GM18511 (cell line): ENCODE measurements around the gene IL17B.

Experiments
- ATAC-seq: cut with Tn5 transposase; IDR thresholded peaks from one replicate; pipeline ENCODE4 v1.9.1; 2021; ENCODE audit warnings: mild to moderate bottlenecking, moderate library complexity; ENCODE audit not compliant: unreplicated experiment

Gene IL17B

DNA sequence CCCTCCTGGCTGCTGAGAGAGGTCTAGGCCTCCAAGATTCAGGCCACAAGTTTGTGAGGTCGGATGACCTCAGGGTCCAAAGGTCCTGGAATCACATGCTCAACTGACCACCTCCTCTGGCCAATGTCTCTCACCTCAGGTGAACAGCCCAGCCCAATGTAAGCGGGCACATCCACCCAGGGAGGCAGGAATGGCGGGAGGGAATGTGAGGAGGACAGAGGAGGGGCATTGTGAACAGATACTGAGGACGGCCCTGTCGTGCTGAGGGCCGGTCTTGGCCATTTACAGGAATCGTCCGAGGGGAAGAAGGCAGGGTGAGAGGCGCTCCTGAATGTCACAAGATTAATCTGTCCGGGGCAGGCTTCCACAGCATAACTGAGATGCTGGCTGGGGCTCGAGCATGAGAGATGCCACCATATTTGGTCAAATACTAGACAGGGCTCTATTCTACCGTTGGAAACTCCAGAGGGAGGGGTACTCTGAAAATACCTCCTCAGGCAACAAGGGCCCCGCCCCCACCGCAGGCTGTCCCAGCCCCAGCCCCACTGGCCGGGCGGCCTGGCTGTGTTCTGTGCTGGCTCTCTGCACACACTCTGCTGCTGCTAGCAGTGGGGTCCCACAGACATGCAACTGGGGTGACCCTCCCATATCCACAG lies 1.5 kb upstream of the IL17B start:
- ATAC-seq = no peak

DNA sequence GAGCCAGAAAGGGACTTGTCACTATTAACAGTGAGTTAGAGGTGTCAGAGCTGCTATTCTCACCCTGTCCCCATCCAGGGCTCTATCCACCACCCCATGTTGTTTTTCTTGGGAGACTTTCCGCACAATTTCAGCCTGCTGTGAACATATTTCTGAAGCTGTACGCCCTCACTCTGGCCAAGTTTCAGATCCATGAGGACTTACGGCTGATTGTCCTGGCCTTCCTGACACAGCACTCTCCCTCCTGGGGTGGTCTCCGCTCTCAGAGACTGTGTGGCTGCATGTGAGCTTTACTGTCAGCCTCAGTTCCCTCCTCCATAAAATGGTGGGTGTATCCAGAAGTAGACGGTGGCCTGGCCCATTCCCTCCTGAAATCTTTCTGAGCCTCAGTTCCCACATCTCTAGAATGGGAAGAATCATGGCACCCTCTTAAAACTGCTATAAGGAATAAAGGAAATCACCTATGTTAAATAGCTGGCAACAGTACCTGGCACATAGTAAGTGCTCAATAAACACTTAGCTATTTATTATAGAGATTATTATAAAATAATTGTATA lies 804 bp upstream of the IL17B start:
- no peak for ATAC-seq

- no peak for ATAC-seq
These were observed 761 bp downstream of the IL17B start for GRCh38 chr5:149378241-149378820.

- ATAC-seq = no peak
These were observed 2.2 kb downstream of the IL17B start for GRCh38 chr5:149376711-149377447.

- no peak for ATAC-seq
These were observed 3.0 kb downstream of the IL17B start for GRCh38 chr5:149376104-149376503.

- ATAC-seq = no peak
These were observed 3.7 kb downstream of the IL17B start for GRCh38 chr5:149375434-149375833.

- no peak for ATAC-seq
These were observed 4.3 kb downstream of the IL17B start for GRCh38 chr5:149374801-149375200.

- no peak for ATAC-seq
These were observed 4.8 kb downstream of the IL17B start for GRCh38 chr5:149374303-149374702.

- ATAC-seq = no peak
These were observed 6.2 kb downstream of the IL17B start for GRCh38 chr5:149372932-149373331.

DNA sequence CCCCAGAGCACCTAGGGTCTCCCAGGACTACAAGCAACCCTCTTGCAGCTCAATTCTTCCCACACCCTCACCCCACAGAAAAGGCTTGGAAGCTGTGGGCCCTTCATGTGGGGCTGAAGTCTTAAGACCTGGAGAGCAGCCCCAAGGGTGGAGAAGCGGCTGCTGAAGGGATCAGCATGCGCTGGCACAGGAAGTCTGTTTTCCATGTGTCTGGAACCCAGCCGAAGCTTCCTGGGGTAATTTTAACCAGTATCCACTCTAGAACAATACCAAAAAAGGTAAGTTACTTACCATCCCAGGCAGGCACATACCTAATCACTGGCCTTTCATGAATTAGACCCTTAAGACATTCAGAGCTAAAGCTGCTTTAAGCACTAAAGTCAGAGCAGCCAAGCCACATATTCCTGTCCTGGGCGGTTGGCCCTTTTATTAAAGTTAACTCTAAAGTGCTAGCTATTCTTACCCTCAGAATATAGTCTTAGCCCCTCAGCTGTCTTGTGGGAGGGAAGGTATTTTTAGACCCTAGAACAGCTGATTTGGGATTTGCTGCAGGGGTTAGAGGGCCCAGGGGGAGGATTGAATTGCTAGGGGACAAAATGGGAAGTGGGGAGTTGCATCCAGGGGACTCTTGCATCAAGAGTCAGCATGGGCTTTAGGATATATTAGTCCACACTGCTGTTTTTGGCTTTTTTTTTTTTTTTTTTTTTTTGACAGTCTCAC lies 6.9 kb downstream of the IL17B start:
- ATAC-seq = no peak

DNA sequence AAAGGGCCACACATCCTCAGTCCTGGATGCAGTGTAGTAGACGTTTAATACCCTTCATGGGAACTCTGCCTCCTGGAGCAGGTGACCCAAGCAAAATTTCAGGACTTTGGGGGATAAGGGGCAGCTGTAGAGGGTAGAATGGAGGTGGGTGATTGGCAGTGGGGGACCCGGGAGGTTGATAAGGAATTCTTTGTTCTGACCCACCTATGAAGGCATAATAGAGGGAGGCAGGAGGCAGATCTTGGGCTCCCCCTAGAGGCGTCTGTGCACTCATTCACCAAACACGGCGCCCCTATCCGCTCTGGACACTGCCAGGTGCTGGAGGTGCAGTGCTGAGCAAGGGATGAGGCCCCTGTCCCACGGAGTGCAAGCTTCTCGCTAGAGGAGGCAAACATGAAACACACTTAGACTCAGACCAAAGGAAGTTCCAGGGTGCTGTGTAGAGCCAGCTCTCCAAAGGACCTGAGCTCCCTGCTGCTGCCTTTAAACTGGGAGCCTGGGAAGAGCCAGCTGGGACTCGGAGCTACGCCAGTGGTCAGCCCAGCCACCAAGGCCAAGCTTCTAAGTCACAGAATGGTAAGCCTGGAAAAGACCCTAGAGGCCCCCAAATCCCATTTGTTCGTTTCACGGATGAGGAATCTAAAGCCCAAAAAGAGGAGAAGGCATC lies 7.7 kb downstream of the IL17B start:
- ATAC-seq = peak; percentile 87

DNA sequence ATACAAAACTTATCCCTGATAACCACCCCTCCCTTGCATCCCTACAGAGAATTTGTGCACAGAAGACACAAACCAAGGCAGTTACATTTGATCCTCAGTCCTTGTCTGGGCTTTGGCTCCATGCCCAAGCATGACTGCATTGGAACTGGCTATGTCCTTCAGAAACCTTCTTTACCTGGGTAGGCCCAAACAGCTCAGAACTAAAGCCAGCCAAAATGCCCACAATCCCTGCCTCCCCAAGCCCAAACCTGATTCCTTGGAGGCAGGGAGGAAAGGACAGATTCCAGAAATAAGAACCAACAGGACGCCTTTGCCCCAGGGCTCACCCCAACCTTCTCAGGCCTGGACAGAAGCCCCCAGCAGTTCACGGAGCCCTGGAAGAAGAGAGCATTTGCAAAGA lies 8.2 kb downstream of the IL17B start:
- ATAC-seq = no peak

GRCh38 chr5:149367972-149368645 lies 11.0 kb downstream of the IL17B start:
- ATAC-seq = no peak

GRCh38 chr5:149367249-149367971 lies 11.7 kb downstream of the IL17B start:
- ATAC-seq = no peak

- ATAC-seq = no peak
These were observed 12.8 kb downstream of the IL17B start for GRCh38 chr5:149366169-149366729.

- no peak for ATAC-seq
These were observed 13.7 kb downstream of the IL17B start for GRCh38 chr5:149365418-149365817.

GRCh38 chr5:149364719-149365118 lies 14.4 kb downstream of the IL17B start:
- no peak for ATAC-seq

- ATAC-seq = no peak
These were observed 15.2 kb downstream of the IL17B start for GRCh38 chr5:149363936-149364335.

DNA sequence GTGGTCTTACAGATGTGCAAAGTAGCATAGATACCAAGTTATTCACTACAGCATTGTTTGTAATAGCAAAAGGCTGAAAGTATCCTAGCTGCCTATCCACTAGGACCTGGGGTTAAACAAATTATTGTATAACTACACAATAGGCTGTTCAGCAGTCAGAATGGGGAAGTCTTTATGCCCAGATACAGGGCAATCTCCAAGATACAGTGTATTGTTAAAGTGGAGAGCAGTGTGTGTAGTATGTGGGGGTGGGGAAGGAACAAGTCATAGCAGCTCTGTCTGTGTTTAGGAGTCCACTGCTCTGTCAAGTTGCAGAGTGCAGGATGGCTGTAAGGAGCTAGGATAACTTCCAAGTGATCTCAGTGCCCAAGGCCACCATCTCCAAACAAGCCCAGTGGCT lies 15.7 kb downstream of the IL17B start:
- ATAC-seq = no peak
